GM21381 (cell line): ENCODE data around the gene DOK7.
"Not testable (repeated sequence)": the region's sequence is repeated elsewhere in the genome, so short reads cannot be mapped to it uniquely, and the experiment has no call there.

Experiments used
- ATAC-seq: cut with Tn5 transposase; IDR thresholded peaks from one replicate; pipeline ENCODE4 v1.9.1; 2021; ENCODE audit warnings: mild to moderate bottlenecking, moderate library complexity; ENCODE audit not compliant: unreplicated experiment

DOK7 gene

DNA sequence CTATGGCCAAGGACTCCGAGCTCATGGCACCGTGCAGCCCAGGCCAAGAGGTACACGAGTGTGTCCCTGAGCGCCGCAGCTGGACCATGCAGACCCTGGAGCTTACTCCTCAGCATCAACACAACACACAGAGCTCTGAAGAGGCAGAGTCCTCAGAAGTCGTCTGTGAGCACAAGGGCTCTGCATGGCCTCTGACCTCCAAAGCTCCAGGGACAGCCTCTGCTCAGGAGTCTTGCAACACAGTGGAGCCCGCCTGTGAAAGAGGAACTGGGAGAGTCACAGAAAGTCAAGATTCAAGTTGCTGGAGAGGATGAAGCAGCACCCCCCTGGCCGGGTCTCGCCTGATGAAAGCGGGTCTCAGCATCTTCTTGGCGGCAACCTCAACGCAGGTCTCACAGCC lies 66.3 kb downstream of the DOK7 start:
- no peak for ATAC-seq

DNA sequence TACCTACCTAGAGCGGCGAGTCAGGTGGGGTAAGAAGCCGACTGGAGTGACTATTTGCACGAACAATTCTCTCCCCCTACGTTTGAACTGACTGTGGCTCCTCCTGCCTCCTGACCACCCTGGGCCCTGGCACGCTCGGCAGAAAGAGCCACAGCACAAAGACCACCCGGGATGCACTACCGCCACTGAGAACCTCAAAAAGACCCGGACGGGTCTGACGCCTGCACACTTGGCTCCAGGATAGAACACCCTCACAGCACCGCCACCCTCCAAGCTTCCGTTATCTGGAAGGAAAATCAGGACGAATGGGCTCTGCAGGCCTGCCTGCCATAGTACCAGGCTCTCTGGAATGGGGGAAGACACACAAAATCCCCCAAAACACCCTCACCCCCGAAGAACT lies 66.9 kb downstream of the DOK7 start:
- no peak for ATAC-seq

DNA sequence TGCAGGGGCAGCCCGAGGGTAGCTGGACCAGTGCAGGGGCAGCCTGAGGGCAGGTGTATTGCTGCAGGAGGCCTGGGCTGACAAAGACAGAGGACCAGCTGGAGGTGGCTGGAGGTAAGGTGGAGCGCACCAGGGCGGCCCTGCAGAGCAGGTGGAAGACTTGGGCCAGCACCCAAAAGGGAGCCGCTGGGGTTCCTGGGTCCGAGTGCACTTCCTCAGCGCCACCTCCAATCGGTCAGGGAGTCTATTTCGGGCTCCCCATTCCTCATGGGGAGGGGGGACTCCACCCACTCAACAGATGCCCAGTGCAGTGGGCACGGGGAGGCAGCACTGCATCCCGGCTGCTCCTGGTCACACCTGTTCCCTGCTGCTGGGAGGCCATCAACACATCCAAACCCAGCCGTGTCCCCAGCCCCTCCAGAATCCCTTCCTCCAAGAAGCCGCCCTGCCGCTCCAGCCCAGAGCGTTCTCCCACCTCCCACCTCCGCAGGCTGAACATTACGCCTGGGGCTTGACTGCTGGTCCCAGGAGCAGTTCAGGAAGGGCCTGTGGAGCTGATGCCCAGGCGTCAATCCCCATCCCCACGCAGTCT lies 67.7 kb downstream of the DOK7 start:
- no peak for ATAC-seq

DNA sequence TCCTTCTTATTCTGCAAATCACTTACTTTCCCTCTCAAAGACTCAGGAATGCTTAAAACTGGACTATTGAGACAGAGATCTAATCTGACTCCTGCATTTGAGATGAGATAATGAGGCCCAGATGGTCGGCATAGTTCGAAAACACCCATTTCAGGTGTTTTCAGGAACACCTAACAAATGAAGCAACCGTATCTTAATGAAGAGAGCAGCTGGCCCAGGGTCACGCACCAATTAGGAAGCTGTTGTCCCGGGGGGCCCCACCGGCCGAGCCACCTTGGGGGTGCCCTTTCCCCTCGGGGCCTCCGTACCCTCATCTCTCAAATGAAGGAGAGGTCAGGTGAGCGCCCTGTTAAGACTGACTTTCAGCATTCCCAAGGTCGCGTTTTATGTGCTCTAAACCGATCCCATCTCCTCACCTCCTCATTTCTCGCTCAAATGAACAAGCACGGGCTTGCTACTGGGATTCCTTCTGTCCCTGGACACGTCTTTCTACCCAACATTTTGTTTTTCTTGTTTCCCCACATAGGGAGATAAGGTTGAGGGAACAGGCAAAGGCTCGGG lies 68.3 kb downstream of the DOK7 start:
- no peak for ATAC-seq

DNA sequence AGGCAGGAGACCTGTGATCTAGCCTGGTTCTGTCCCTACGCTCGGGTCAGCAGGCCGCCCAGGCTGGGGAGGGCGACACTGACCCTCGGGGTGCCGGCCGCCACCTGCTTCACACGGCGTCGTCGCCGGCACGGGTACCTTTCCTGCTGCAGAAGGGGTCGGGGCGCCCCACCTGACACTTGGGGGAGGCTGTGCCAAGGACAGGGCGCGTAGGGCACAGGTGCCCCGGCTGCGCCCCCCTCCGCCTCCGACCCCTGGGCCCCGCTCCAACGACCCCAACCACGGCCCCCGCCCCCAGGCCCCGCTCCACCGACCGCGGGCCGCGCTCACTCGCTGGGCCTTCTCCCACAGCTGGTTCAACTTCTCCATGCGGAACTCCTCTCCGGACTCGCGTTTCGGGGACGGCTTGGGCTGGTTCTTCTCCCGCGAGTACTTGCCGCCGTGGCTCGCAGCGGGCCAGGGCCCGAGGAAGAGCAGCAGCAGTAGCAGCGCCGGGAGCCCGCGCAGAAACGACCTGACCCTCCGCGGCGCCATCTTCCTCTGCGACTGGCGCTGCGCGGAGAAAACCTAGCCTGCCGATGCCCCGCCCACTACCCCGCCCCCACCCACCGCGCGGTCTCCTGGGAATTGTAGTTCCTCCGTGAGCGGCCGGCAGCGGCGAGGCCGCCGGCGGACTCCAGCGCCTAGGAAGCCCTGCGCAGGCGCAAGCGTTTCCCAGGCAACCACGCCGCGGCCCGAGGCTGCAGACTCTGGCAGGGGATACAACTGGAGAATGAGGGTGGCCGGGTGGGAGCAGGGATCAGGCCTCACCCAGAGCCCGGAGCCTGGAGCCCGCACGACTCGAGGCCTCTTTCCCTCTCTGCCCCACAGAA lies 69.0 kb downstream of the DOK7 start, which contains the start of gene LRPAP1:
Gene LRPAP1, minus strand, starts transcription at position 544 of the 872 bp plus-strand sequence. Its CDS starts 10 bp downstream, at position 534.
- peak; percentile 89 for ATAC-seq

DNA sequence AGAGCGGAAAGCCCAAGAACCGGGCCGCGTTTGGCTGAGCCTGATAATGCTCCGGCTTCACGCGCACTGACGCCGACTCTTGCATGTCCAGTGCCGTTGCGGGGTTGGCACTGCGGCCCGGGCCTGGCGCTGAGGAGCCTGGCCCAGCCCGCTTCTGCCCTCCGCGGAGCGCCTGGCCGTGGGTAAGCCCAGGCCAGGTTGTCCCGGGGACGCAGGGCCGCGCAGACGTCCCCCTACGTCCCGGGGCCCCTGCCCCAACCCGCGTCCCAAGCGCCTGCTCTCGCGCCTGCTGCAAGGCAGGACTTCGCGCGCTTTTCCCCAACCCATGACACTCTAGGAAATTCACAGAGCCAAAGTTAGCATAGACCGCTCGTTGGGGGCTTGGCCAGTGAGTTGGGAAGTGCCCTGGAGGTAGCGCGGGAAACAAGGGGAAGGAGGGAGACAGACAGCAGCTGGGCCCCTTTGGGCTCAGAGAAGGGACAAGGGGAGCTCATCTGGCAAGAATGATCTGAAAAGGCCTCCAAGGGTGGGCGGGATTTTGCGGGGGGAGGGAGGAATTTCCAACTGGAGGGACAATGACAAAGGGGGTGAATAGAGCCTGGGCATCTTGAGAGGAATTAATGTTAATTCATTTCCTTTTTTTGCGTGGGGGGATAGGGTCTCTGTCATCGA lies 69.8 kb downstream of the DOK7 start:
- ATAC-seq, result peak; percentile 9

DNA sequence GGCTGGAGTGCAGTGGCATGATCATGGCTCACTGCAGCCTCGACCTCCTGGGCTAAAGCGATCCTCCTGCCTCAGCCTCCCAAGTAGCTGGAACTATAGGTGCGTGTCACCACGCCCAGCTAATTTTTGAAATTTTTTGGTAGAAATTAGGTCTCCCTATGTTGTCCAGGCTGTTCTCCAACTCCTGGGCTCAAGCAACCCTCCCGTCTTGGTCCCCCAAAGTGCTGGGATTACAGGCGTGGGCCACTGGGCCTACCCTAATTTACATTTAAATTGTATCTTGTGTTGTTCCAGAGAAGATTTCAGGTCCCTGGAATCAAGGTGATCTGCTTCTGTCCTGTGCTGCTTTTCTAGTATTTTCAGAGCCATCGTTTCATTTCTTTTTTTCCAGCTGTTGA lies 70.3 kb downstream of the DOK7 start:
- no peak for ATAC-seq

DNA sequence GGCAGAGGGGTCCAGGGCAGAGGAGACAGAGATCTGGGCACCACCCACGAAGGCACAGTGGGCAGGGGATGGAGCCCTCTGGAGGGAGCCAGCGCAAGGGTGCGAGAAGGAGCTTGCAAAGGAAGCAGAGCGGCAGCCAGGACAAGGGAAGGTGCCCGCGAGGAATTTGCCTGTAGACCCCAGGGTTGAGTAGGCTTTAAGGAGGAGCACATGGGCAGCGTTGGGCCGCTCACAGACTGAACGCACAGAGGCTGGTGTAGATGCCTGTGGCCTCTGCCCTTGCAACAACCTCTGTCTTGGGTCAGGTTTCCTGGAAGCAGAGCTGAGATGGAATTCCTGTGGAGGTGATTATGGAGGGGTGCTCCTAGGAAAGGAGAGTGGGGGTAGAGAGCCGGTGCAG lies 72.7 kb downstream of the DOK7 start:
- not testable (repeated sequence) for ATAC-seq

DNA sequence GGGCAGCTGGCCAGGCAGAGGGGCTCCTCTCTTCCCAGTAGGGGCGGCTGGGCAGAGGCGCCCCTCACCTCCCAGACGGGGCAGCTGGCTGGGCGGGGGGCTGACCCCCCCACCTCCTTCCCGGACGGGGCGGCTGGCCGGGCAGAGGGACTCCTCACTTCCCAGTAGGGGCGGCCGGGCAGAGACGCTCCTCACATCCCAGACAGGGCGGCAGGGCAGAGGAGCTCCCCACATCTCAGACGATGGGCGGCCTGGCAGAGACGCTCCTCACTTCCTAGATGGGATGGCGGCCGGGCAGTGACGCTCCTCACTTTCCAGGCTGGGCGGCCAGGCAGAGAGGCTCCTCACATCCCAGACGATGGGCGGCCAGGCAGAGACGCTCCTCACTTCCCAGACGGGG lies 75.8 kb downstream of the DOK7 start:
- not testable (repeated sequence) for ATAC-seq

DNA sequence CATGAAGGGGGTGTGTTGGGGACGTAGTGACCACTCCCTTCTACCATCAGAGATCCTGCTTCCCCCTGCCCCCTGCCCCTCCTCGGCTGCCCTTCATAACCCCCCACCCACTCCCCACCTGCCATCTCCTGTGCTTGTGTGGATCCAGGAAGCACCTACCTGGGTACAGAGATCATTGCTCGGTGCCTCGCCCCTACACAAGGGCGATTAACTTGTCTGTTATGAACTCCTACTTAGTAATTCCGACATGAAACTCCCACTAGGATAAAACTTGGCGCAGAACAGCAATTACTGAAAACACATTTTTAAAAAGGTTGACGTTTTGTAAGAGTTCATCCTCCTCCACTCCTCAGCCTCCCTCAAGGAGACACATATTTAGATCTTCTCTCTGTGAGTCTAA lies 80.3 kb downstream of the DOK7 start:
- not testable (repeated sequence) for ATAC-seq
